Activated T-helper 1 cell treated with anti-CD3 and anti-CD28 coated beads, Interleukin-2, amount 50 U/mL, for 16 hours (primary cell): ENCODE measurements around the gene PROSER2.
"Not testable (repeated sequence)": the region's sequence is repeated elsewhere in the genome, so short reads cannot be mapped to it uniquely, and the experiment has no call there.

Source experiments
- DNase-seq, 2 donors: peaks; one replicate each; pipeline ENCODE4 v3.0.0-alpha.2; 2020; ENCODE audit warnings: low read depth in 1 of 2, low spot score in 1 of 2

Gene PROSER2

GRCh38 chr10:11884706-11885423, 61.7 kb downstream of the PROSER2 start:
- DNase-seq, result no peak

- no peak for DNase-seq
Measured at GRCh38 chr10:11885437-11886137, 62.4 kb downstream of the PROSER2 start.

- no peak for DNase-seq
Measured at GRCh38 chr10:11886138-11886474, 63.0 kb downstream of the PROSER2 start.

GRCh38 chr10:11886851-11887250, 63.7 kb downstream of the PROSER2 start:
- DNase-seq, result no peak

- no peak for DNase-seq
Measured at GRCh38 chr10:11887381-11888227, 64.4 kb downstream of the PROSER2 start.

- not testable (repeated sequence) for DNase-seq
Measured at GRCh38 chr10:11889263-11889662, 66.1 kb downstream of the PROSER2 start.

- no peak for DNase-seq
Measured at GRCh38 chr10:11891776-11892486, 68.8 kb downstream of the PROSER2 start.

- DNase-seq, result no peak
Measured at GRCh38 chr10:11893749-11894278, 70.7 kb downstream of the PROSER2 start.

- no peak for DNase-seq
Measured at GRCh38 chr10:11894381-11895107, 71.4 kb downstream of the PROSER2 start.

GRCh38 chr10:11895108-11895466, 71.9 kb downstream of the PROSER2 start:
- DNase-seq, result no peak

- DNase-seq, result no peak
Measured at GRCh38 chr10:11895598-11895997, 72.4 kb downstream of the PROSER2 start.

- no peak for DNase-seq
Measured at GRCh38 chr10:11896549-11897200, 73.5 kb downstream of the PROSER2 start.

- no peak for DNase-seq
Measured at GRCh38 chr10:11898033-11898371, 74.8 kb downstream of the PROSER2 start.

GRCh38 chr10:11898372-11899066, 75.4 kb downstream of the PROSER2 start:
- no peak for DNase-seq

- DNase-seq, result no peak
Measured at GRCh38 chr10:11899067-11899876, 76.1 kb downstream of the PROSER2 start.

GRCh38 chr10:11901036-11901301, 77.8 kb downstream of the PROSER2 start:
- DNase-seq, result no peak

- no peak for DNase-seq
Measured at GRCh38 chr10:11901454-11901832, 78.3 kb downstream of the PROSER2 start.

GRCh38 chr10:11901833-11902475, 78.8 kb downstream of the PROSER2 start:
- DNase-seq, result no peak
